HG02884 (cell line): Measurements from ENCODE around the gene ZFAND6.
"Not testable (repeated sequence)": the region's sequence is repeated elsewhere in the genome, so short reads cannot be mapped to it uniquely, and the experiment has no call there.

Experiments used
- ATAC-seq: cut with Tn5 transposase; IDR thresholded peaks from one replicate; pipeline ENCODE4 v1.9.1; 2021; ENCODE audit warnings: mild to moderate bottlenecking, moderate library complexity; ENCODE audit not compliant: unreplicated experiment

The ZFAND6 gene

GRCh38 chr15:80140909-80141308 lies 81.4 kb downstream of the ZFAND6 start:
- no peak for ATAC-seq

GRCh38 chr15:80141916-80142598 lies 82.6 kb downstream of the ZFAND6 start:
- no peak for ATAC-seq

GRCh38 chr15:80142646-80143045 lies 83.2 kb downstream of the ZFAND6 start:
- no peak for ATAC-seq

GRCh38 chr15:80151148-80151547 lies 91.7 kb downstream of the ZFAND6 start:
- ATAC-seq = no peak

GRCh38 chr15:80151576-80151975 lies 92.1 kb downstream of the ZFAND6 start:
- no peak for ATAC-seq

GRCh38 chr15:80152180-80152895 lies 92.9 kb downstream of the ZFAND6 start:
- peak; percentile 58 for ATAC-seq

GRCh38 chr15:80152896-80153876 lies 93.7 kb downstream of the ZFAND6 start, which contains the start of gene FAH:
Gene FAH, plus strand, starts transcription at chr15:80152999. Its CDS starts 56 bp downstream, at chr15:80153055.
- peak; percentile 31 for ATAC-seq

- no peak for ATAC-seq
Measured at GRCh38 chr15:80153900-80154299, 94.4 kb downstream of the ZFAND6 start.

- ATAC-seq = no peak
Measured at GRCh38 chr15:80154336-80154735, 94.9 kb downstream of the ZFAND6 start.

- no peak for ATAC-seq
Measured at GRCh38 chr15:80155001-80155377, 95.5 kb downstream of the ZFAND6 start.

GRCh38 chr15:80155378-80156175 lies 96.1 kb downstream of the ZFAND6 start:
- not testable (repeated sequence) for ATAC-seq

- no peak for ATAC-seq
Measured at GRCh38 chr15:80156176-80156720, 96.8 kb downstream of the ZFAND6 start.

- no peak for ATAC-seq
Measured at GRCh38 chr15:80157215-80157614, 97.7 kb downstream of the ZFAND6 start.

GRCh38 chr15:80159301-80159700 lies 99.8 kb downstream of the ZFAND6 start:
- ATAC-seq = no peak

- no peak for ATAC-seq
Measured at GRCh38 chr15:80159811-80160569, 100.5 kb downstream of the ZFAND6 start.

- peak; percentile 77 for ATAC-seq
Measured at GRCh38 chr15:80160570-80161156, 101.2 kb downstream of the ZFAND6 start.

GRCh38 chr15:80161468-80162016 lies 102.1 kb downstream of the ZFAND6 start:
- no peak for ATAC-seq

GRCh38 chr15:80162059-80162554 lies 102.6 kb downstream of the ZFAND6 start:
- ATAC-seq = no peak
